ENCODE measurements around the gene TADA1. TPM values are rescaled to one million over a fixed set of nuclear protein-coding genes. Genes with fewer than 3 reads are reported as not detected.

The TADA1 gene
- total RNA-seq, 3 donors from 2014 or later = 6.9 to 18.7 (median 14.1) TPM

DNA sequence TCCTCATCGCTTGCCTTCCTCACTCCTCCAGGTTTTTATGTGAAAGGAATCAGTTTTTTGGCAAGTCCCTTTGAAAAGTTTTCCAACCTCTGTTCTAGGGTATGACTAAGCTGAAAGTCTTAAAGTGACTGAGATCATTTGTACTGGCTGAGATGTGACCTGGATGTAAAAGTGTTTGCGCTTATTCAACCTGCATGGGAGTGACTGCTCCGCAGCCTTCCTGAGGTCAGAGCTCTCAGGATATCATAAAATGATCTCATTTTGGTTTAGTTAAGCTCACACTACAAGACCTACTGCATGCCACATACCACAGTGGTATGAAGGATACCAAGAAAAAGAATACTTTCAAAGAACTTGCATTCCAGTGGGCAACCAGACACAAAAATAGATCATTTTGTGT, 29.8 kb upstream of the TADA1 start:
- intact Hi-C loops (cut with DNase I; ENCODE audit: low total_unique reads) = no loop called here
- Histone ChIP-seq H3K27me3 (no peaks in the 10 kb centered on the region), H3K4me3 (no peak overlapping the region), H3K27ac (peak overlapping the region in 1 of 2 donors; percentile 43), H3K36me3 (no peaks in the 10 kb centered on the region), H3K9me3 (no peaks in the 10 kb centered on the region), H3K4me1 (no peaks in the 10 kb centered on the region)
- no peak for TF ChIP-seq POLR2A (IDR thresholded peaks at IDR 0.05)
- TF ChIP-seq, protein P1, sequence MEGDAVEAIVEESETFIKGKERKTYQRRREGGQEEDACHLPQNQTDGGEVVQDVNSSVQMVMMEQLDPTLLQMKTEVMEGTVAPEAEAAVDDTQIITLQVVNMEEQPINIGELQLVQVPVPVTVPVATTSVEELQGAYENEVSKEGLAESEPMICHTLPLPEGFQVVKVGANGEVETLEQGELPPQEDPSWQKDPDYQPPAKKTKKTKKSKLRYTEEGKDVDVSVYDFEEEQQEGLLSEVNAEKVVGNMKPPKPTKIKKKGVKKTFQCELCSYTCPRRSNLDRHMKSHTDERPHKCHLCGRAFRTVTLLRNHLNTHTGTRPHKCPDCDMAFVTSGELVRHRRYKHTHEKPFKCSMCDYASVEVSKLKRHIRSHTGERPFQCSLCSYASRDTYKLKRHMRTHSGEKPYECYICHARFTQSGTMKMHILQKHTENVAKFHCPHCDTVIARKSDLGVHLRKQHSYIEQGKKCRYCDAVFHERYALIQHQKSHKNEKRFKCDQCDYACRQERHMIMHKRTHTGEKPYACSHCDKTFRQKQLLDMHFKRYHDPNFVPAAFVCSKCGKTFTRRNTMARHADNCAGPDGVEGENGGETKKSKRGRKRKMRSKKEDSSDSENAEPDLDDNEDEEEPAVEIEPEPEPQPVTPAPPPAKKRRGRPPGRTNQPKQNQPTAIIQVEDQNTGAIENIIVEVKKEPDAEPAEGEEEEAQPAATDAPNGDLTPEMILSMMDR (IDR thresholded peaks at IDR 0.05) = no peak
- no peak for TF ChIP-seq POLR2AphosphoS5 (IDR thresholded peaks at IDR 0.05)
- DNase-seq (ENCODE audit: low spot score in 2 of 2) = no peak

DNA sequence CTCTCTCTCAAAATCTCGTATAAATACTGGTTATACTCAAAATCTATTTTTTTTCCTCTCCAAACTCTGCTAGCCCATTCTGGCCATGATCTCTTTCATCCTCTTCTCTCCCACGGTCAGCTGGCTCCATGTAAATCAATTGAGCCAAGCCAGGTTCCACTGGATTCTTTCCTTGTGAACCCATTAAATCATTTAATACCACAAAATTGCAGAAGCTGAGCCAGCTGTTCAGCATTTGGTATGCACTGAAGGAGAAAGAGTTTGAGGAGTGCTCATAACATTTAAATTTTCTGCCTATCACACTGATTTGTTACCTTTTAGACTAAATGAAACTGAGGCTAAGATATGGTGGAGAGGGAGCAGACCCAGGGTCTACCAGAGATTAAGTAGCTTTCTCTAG, 29.1 kb upstream of the TADA1 start:
- Histone ChIP-seq H3K36me3 (no peaks in the 10 kb centered on the region), H3K4me1 (no peaks in the 10 kb centered on the region), H3K9me3 (no peaks in the 10 kb centered on the region), H3K4me3 (no peak overlapping the region), H3K27me3 (no peaks in the 10 kb centered on the region), H3K27ac (peak overlapping the region in 1 of 2 donors; percentile 43)
- intact Hi-C loops (cut with DNase I; ENCODE audit: low total_unique reads) = no loop called here
- no peak for DNase-seq (ENCODE audit: low spot score in 2 of 2)
- TF ChIP-seq POLR2A (IDR thresholded peaks at IDR 0.05) (no peak), POLR2AphosphoS5 (IDR thresholded peaks at IDR 0.05) (no peak)
- TF ChIP-seq, protein P1 (IDR thresholded peaks at IDR 0.05) = no peak

DNA sequence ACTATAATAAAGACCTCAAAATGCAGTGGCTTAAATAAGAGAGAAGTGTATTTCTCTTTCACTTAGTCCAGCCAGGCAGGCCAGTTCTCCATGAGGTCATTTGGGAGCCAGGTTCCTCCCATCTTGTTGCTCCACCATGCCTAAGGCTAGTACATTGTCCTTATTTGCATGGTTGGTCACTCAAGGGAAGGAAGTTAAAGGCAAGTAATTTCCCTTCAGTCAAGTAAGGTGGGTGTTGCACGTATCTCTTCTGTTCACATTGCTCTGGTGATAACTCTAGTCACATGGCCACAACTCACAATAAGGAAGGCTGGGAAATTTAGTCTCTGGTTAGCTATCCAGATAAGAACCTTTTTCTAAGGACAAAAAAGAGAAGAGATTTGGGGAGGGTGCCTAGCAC, 27.2 kb upstream of the TADA1 start:
- intact Hi-C loops (cut with DNase I; ENCODE audit: low total_unique reads) = no loop called here
- TF ChIP-seq, protein P1 (IDR thresholded peaks at IDR 0.05) = no peak
- TF ChIP-seq POLR2A (IDR thresholded peaks at IDR 0.05) = no peak
- no peak for TF ChIP-seq POLR2AphosphoS5 (IDR thresholded peaks at IDR 0.05)
- no peaks in the 10 kb centered on the region for H3K36me3 ChIP-seq
- no peaks in the 10 kb centered on the region for H3K9me3 ChIP-seq
- no peak overlapping the region for H3K4me3 ChIP-seq
- DNase-seq (ENCODE audit: low spot score in 2 of 2) = no peak
- no peak overlapping the region for H3K27ac ChIP-seq
- no peaks in the 10 kb centered on the region for H3K27me3 ChIP-seq
- no peaks in the 10 kb centered on the region for H3K4me1 ChIP-seq

- H3K27ac ChIP-seq = peak overlapping the region in 1 of 2 donors; percentile 56
- no peaks in the 10 kb centered on the region for H3K27me3 ChIP-seq
- no peak overlapping the region for H3K4me3 ChIP-seq
- intact Hi-C loops (cut with DNase I; ENCODE audit: low total_unique reads) = no loop called here
- H3K9me3 ChIP-seq = no peaks in the 10 kb centered on the region
- TF ChIP-seq POLR2A (IDR thresholded peaks at IDR 0.05) = no peak
- TF ChIP-seq, protein P1 (IDR thresholded peaks at IDR 0.05) = no peak
- no peak for TF ChIP-seq POLR2AphosphoS5 (IDR thresholded peaks at IDR 0.05)
- no peaks in the 10 kb centered on the region for H3K4me1 ChIP-seq
- DNase-seq (ENCODE audit: low spot score in 2 of 2) = no peak
- H3K36me3 ChIP-seq = no peaks in the 10 kb centered on the region
Measured at GRCh38 chr1:166902279-166902678, 26.2 kb upstream of the TADA1 start.

- Histone ChIP-seq H3K27ac (no peak overlapping the region), H3K27me3 (no peaks in the 10 kb centered on the region), H3K9me3 (no peaks in the 10 kb centered on the region), H3K4me3 (no peak overlapping the region), H3K4me1 (no peaks in the 10 kb centered on the region), H3K36me3 (no peaks in the 10 kb centered on the region)
- intact Hi-C loops (cut with DNase I; ENCODE audit: low total_unique reads) = no loop called here
- DNase-seq (ENCODE audit: low spot score in 2 of 2) = no peak
- no peak for TF ChIP-seq POLR2A (IDR thresholded peaks at IDR 0.05)
- TF ChIP-seq POLR2AphosphoS5 (IDR thresholded peaks at IDR 0.05) = no peak
- TF ChIP-seq, protein P1 (IDR thresholded peaks at IDR 0.05) = no peak
Measured at GRCh38 chr1:166900987-166901386, 24.9 kb upstream of the TADA1 start.

Measured in breast epithelium (tissue), 4 donors.